NCI-H2196 (cell line): ENCODE results near the gene NAT14.
"Not testable (repeated sequence)": the region's sequence is repeated elsewhere in the genome, so short reads cannot be mapped to it uniquely, and the experiment has no call there.

Experiments
- DNase-seq: peaks from one replicate; lab custom pipeline; 2025; ENCODE audit not compliant: unreplicated experiment; lab: John Stamatoyannopoulos, UW

Gene NAT14

DNA sequence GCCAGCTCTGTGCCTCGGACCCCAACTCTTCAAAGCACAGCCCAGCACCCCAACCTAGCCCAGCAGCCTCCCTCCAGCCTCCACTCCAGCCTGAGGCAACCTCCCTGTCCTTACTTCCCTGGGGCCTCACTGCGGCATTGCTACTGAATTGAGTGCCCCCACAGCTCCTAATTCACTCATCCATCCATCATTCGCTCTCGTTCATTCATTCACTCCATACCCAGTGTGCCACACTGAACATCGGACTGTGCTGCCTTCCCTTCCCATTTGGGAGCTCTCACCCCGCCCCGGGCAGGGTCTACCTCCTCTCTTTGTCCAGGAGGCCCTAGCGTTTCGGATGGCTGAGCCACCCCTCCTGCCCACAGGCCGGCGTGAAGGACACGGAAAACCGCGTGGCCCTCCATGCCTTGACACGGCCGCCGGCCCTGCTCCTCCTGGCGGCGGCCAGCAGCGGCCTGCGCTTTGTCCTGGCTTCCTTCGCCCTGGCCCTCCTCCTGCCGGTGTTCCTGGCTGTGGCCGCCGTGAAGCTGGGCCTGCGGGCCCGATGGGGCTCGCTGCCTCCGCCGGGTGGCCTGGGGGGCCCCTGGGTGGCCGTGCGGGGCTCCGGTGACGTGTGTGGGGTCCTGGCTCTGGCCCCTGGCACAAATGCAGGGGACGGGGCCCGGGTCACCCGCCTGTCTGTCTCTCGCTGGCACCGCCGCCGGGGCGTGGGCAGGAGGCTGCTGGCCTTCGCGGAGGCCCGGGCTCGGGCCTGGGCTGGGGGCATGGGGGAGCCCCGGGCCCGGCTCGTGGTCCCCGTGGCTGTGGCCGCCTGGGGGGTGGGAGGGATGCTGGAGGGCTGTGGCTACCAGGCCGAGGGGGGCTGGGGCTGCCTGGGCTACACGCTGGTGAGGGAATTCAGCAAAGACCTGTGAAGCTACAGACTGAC is 1.3 kb downstream of the NAT14 start:
- DNase-seq, result no peak

DNA sequence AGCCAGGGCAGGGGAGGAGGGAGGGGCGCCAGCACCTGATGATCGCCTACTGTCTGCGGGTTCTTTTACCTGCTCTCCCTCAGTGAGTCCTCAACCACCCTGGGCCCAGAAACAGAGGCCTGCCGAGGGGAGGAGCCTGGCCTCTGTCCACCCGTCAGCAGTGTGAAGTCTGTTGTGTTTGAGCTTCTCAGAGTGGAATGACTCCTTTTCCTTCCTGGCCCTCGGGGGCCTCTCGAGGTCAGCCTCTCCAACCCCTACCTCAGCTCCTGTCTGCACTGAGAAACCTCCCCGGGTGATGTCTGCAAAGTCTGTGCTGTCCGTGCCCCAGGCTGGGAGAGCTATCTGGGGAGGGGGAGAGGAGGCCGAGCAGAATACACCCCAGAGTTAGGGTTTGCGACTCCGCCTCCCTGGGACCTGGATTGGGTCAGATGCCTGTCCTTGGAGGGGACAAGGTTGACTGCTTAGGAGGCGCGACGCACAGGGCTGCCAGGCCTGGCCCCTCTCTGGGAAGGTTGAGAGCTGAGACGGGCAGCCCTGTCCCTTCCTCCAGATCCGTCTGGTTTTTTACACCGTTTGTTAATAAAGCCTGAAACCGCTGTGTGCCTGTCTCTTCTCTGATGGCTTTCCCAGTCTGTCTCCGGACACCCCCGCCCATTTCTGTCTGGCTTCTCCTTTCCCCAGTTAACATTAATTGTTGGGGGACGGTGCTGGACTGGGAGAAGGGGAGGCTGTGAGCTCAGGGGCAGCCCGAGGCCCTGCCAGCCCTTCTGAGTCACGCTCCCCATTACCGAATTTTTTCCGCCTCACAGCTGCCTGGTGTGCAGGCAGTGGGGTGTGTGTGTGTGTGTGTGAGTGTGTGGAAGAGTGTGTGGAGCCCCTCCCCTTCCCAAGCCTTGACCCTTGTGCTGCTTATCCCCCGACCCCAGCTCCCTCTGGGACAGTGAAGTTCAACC is 2.3 kb downstream of the NAT14 start:
- peak; percentile 14 for DNase-seq

DNA sequence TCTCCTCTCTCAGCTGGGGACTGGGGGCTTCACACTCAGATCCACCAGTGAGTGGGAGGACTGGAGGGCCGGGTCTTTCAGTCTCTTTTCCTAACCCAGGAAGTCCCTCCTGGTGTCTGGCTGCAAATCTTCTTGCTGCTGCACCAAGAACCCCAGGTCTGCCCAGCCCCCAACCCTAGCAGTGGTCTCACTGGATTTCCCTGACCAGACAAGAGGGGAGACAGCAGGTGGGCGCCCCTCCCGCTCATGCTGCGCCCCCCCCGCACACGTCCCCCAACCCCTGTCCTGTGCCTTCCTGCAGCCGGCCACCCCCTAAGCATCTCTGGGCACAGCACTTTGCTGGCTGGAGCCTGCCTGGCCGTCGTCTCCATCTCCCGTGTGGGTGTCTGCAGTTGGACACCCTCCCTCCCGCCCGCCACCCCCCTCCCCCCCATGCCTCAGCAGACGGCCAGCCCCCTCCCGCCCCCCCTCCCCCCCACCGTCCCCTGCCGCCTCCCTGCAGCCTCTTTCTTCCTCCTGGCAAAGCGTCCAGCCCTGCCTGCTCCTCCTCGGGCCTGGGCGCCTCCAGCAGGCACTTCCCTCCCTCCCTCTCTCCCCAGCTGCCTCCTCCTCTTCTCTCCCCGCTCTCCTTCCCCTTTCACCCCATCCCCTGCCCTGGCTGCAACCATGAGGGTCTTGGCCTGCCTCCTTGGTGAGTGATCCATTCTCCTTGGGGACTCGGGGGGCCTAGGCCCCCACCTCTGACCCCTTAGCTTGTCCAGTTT is 3.1 kb downstream of the NAT14 start, which contains the start of gene SSC5D:
TSS of gene SSC5D (plus strand) at position 513 of the 764 bp plus-strand sequence. CDS start at position 667, 154 bp downstream.
- DNase-seq, result no peak

DNA sequence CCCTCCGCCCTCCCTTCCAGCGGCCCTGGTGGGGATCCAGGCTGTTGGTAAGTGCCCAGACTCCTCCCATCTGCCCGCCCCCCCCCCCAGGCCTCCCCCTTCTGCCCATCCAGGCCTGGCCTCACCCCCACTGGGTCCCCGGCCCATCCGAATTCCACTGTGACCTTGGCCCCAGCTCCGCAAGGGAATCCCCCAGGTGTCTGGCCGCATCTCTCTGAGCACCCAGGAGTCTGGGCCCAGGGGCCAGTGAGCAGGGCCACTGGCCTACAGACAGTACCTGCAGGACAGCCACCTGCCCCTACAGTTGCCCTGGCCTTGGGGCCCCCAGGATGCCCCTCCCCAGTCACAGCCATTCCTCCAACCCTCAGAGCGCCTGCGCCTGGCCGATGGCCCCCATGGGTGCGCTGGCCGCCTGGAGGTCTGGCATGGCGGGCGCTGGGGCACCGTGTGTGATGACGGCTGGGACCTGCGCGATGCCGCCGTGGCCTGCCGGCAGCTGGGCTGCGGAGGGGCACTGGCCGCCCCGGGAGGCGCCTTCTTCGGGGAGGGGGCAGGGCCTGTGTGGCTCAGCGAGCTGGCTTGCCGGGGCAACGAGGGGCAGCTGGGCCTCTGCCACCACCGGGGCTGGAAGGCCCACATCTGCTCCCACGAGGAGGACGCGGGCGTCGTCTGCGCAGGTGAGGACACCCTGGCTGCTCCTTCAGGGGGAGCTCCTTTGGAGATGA is 4.2 kb downstream of the NAT14 start:
- DNase-seq, result no peak

DNA sequence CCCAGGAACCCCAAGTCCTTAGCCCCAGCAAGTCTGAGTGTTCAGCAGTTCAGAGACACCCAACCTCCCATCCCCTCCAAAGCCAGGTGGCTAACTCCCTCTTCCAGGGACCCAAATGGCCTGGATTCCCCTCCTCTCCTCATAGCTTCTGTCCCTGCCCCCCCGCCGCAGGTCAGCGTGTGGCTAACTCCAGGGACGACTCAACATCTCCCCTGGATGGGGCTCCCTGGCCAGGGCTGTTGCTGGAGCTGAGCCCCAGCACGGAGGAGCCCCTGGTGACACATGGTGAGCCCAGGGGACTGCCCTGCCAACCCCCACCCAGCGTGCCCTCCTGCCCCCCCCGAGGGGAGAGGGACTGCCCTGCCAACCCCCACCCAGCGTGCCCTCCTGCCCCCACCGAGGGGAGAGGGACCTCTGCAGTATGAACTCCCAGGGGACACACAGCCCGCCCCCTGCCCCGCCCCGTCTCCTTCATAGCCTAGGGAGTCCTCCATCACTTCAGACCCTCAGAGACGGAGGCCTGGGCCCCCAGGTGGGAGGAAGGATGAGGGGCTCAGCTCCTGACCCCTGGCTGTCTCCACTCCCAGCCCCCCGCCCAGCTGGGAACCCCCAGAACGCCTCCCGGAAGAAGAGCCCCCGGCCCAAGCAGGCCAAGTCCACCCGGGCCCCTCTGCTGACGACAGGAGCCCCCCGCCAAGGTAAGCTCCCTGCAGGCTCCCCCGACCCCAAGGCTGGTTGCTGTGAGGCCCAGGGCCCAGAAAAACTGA is 4.9 kb downstream of the NAT14 start:
- no peak for DNase-seq

DNA sequence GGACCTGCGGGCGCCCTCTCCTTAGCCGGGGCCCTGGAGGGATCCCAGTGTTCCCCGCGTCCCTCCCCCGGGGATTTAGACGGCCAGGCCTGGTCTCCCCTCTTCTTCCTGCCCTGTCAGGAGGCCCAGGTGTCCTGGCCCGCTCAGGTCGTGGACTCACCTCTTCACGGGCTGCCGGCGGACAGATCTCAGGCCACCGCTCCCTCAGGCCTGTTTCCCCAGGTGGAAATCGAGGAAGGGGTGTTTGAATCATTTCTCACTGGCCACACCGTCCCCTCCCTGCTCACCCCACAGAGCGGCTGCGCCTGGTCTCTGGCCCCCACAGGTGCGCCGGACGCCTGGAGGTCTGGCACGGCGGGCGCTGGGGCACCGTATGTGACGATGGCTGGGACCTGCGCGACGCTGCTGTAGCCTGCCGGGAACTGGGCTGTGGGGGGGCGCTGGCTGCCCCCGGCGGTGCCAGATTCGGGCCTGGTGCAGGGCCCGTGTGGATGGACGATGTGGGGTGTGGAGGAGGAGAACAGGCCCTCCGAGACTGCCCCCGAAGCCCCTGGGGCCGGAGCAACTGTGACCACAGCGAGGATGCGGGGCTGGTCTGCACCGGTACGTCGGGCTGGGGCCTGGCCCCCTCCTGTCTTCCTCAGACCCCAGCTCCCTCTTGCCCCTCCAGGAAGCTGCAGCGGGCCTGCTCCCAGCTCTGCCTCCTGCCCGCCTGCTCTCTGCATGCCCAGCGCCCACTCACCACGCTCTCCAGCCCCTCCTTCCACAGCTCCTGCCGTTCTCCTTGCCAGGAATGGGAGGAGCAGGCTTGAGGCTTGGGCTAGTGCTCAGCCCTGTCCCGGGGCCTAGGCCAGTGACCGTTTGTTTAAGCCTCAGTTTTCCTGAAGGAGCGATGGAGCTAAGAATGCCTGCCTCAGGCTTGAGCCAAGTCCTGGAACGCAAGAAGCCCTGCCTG is 5.8 kb downstream of the NAT14 start:
- DNase-seq, result no peak

DNA sequence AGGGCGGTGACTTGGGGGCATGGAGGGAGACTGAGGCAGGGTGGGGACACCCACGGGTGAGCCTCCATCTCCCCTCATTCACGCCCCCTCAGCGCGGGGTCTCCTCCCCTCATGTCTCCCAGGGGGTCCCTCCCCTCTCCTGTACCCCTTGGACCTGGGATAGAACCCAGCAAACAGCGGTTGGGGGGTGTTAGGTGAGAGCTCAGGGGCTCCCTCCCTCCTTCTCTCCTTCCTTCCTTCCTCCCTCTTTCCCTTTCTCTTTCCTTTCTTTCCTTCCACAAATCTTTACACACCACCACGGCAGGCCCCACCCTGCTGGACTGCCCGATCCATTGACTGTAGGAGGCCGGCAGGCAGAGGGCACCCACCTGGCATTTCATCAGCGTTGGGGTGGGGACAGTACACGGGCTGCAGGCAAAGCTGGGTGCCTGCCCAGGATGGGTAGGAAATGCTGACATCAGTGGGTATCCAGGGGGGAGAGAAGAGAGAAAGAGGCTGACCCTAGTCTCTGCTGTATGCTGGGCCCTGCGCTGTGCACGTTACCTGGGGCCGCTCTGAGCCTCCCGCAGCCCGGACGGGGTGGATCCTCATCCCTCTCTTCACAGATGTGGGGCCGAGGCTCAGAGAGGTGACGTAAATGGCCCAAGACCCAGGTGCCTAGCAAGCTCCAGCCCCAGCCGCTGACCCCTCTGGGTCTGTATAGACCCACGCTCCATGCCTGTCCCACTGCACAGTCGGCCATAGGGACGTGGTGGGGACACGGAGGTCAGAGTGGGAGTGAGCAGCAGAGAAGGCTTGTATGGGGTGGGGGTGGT is 6.8 kb downstream of the NAT14 start:
- peak; percentile 33 for DNase-seq

DNA sequence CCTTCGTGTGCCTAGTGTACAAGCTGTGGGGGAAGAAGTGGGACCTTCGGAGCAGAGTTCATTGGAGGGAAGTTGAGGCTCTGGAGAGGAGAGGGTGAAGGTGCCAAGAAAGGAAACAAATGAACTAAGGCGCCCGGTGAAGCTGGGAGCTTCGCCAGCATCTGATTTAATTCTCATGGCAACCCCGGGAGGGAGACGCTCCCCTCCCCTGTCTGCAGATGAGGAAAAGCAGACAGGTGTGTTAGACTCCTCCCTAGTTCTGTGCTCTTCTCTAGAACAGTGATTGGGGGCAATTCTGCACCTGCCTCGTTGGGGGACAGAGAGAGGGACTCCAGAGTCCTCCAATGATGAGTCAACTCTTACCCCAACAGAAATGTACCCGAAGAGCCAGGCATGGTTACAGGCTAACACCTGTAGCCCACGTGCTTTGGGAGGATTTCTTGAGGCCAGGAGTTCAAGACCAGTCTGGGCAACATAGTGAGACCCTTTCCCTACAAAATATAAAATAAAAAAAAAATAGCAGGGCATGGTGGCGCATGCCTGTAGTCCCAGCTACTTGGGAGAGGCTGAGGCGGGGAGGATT is 7.5 kb downstream of the NAT14 start:
- DNase-seq, result peak; percentile 82

DNA sequence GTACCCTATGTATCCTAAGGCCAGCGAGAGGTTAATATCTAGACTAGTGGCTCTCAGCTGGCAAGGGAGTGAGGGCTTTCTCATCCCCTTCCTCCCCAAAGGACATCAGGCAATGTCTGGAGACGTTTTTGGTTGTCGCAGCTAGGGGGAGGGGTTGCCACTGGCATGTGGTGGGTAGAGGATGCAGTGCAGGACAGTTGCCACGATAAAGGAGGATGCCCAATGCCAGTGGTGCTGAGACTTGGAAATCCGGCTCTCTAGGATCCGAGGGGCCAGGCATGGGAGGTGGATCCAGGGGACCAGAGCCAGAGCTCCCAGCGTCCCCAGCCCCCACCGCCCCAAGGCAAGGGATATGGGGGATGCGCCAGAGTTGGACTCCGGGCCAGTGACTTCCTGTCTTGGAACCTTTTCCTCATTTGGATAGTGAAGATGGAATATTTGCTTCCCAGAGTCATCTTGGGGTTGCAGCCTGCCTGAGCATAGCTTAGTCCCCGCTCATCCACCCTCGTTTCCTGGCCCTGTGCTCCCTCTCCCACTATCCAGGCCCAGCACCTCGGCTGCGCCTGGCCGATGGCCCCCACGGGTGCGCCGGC is 8.2 kb downstream of the NAT14 start:
- DNase-seq, result no peak

DNA sequence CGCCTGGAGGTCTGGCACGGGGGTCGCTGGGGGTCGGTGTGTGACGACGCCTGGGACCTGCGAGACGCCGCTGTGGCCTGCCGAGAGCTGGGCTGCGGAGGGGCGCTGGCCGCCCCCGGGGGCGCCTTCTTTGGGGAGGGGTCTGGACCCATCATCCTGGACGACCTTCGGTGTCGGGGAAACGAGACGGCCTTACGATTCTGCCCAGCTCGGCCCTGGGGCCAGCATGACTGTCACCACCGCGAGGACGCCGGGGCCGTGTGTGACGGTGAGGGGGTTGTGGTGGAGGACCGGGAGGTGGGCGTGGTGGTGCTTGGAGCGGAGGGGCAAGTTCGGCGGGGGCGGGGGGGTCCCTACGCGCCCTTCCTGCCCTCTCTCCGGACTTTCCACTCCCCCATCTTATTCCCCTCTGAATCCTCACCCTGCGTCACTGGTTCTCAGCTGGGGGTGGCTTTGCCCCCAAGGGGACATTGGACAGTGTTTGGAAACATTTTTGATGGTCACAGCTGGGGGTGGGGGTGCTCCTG is 8.7 kb downstream of the NAT14 start:
- DNase-seq, result no peak

DNA sequence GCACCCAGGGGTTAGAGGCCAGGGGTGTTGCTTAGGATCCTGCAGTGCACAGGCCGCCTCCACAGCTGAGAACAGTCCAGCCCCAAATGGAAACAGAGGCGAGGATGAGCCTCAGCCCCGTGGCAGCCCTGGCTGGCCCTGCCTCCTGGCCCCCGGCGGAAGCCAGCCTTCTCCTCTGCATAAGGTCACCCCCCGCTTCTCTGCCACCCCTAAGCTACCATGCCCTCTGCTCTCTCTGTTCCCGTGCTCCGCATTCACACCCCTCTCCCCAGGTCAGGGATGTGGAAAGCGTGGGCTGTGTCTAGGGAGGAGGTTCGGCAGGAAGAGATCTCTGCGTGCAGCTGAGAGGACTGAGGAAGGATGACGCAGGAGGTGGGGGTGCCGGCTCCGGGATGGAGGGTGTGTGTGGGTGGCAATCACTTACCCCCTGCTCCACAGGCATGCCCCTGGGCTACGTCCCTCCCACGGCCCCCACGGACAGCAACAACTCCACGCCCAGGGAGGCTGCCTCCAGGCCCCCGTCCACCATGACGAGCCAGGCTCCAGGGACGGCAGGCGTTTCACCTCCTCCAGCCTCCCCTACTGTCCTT is 9.3 kb downstream of the NAT14 start:
- DNase-seq, result no peak

DNA sequence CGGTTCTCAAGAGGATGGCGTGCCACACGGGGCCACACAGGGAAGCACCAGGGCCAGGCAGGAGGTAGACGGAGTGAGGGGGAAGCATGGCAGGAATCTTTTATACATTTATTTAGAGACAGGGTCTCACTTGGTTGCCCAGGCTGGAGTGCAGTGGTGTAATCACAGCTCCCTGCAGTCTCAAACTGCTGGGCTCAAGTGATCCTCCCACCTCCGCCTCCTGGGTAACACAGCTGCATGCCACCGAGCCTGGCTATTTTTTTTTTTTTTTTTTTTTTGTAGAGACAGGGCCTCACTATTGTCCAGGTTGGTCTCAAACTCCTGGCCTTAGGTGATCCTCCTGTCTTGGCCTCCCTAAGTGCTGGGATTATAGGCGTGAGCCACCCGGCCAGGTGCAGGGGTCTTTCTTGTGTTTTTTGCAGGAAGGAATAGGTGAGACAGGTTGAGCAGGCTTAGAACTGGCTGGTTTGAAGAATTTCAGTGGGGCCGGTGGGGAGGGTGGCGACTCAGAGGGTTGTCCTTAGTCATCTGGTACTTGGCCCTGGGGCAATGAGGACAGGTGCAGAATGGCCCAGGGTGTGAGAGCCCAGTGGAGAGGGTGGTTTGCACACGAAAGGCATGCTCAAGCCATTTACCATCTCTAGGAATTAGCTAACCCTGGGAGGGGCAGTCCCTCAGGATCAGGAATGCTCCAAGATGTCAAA is 10.8 kb downstream of the NAT14 start:
- DNase-seq, result no peak

DNA sequence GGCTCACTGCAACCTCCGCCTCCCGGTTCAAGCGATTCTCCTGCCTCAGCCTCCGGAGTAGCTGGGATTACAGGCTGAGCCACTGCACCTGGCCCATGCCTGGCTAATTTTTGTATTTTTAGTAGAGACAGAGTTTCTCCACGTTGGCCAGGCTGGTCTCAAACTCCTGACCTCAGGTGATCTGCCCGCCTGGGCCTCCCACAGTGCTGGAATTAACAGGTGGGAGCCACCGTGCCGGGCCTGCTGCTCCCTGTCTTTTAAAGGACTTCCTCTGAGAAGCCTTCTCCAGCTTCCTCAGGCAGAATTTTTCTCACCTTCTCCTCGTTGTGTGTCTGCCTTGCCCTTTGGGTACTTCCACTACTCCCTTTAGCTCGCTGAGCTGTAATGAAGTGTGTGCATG is 11.8 kb downstream of the NAT14 start:
- DNase-seq, result not testable (repeated sequence)

DNA sequence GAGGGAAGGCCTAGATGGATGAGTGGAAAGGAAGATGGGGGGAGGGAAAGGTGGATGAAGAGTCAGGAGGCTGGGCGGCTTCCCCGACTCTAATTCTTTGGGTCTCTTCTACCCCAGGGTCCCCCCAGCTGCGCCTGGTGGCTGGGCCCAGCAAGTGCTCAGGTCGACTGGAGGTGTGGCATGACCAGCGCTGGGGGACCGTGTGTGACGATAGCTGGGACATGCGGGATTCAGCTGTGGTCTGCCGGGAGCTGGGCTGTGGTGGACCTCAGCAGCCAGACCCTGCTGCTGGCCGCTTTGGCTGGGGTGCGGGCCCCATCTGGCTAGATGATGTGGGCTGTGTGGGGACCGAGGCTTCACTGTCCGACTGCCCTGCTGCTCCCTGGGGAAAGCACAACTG is 12.8 kb downstream of the NAT14 start:
- no peak for DNase-seq

DNA sequence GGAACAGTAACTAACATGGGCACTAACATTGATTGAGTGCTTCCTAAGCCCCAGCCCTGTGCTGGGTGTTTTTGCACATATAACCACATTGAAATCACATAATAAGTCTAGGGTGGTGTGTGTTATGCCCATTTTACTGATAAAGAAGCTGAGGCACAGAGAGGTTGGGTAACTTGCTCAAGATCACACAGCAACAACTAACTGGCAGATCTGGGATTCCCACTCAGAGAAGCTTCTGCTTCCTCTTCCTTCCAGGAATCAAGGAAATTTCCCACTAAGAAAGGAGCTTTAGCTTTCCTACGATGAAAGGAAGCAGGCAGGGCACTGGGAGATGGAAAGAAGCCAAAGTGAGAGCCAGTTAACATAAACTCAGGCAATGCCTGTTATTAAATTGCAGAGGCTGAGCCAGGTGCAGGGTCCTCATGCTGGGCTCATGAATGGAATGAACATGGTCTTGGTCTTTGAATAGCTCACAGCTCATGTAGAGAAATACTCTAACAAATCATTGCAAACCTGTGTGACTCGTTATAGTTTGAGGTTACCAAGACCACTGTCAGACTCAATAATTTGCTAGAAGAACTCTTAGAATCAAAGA is 13.4 kb downstream of the NAT14 start:
- no peak for DNase-seq
